ENCODE measurements around the gene EYS.

The EYS gene

DNA sequence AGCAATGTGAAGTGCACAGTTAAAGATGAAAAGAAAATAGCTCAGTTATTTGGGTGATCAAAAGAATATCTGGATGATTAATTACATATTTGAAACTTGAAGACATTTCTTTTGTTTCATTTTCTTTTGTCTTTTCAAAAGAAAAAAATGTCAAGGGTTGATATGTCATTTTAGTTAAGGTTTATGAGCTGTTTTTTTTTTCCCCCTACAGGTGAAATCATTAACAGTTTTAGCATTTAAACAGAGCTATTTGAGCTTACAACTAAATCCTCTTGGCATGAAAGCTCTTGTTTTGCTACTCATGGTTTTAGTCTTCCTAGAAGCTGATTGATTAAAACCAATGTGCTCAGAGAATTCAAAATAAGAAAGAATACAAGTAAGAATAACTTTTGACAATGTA, 1184.2 kb downstream of the EYS start:
- in situ Hi-C loops (cut with MboI; ENCODE audit: low pct_unique_long_range_greater_than_20kb, low sequenced_read_pairs, unreplicated experiment) = no loop called here
- TF ChIP-seq, protein P1, sequence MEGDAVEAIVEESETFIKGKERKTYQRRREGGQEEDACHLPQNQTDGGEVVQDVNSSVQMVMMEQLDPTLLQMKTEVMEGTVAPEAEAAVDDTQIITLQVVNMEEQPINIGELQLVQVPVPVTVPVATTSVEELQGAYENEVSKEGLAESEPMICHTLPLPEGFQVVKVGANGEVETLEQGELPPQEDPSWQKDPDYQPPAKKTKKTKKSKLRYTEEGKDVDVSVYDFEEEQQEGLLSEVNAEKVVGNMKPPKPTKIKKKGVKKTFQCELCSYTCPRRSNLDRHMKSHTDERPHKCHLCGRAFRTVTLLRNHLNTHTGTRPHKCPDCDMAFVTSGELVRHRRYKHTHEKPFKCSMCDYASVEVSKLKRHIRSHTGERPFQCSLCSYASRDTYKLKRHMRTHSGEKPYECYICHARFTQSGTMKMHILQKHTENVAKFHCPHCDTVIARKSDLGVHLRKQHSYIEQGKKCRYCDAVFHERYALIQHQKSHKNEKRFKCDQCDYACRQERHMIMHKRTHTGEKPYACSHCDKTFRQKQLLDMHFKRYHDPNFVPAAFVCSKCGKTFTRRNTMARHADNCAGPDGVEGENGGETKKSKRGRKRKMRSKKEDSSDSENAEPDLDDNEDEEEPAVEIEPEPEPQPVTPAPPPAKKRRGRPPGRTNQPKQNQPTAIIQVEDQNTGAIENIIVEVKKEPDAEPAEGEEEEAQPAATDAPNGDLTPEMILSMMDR (IDR thresholded peaks at IDR 0.05; ENCODE audit: extremely low read depth, insufficient read depth, missing control alignments) = no peak
- DNase-seq (ENCODE audit: low spot score) = no peak

DNA sequence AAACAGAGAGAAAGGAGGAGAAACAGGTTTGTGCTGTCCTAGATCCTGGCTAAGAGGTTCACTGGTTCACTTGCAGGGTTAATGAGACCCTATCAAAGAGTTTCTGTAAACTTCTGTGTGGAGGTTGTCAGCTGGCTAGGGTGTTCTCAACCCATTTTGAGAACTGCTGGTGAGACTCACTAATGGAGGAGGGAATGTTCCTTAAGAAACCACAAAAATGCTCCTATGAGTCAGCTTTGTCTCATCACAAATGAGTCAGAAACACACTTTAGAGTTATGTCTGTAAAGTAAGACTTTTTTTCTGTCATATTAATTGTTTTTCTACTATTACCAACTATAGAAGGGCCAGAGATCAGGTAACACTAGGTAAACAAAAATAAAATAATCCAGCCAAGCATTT, 1187.0 kb downstream of the EYS start:
- in situ Hi-C loops (cut with MboI; ENCODE audit: low pct_unique_long_range_greater_than_20kb, low sequenced_read_pairs, unreplicated experiment) = no loop called here
- DNase-seq (ENCODE audit: low spot score) = peak; percentile 24
- TF ChIP-seq, protein P1 (IDR thresholded peaks at IDR 0.05; ENCODE audit: extremely low read depth, insufficient read depth, missing control alignments) = no peak

DNA sequence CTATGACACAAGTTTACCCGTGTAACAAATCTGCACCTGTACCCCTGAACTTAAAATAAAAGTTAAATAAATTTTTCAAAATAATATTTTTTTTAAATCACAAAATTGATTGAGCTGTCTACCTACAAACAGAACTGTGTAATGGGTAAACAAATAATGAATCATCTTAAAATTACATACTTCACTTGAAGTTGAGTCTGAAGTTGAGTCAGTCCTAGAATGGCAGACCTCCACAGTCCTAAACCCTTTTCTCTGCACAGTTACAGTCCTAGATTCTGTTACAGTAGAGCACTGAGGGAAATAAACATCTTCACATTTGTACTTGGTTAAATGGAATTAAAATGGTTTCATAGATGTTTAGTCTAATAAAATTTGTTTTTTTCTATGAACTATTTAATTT, 1190.6 kb downstream of the EYS start:
- TF ChIP-seq, protein P1 (IDR thresholded peaks at IDR 0.05; ENCODE audit: extremely low read depth, insufficient read depth, missing control alignments) = no peak
- in situ Hi-C loops (cut with MboI; ENCODE audit: low pct_unique_long_range_greater_than_20kb, low sequenced_read_pairs, unreplicated experiment) = no loop called here
- DNase-seq (ENCODE audit: low spot score) = no peak

DNA sequence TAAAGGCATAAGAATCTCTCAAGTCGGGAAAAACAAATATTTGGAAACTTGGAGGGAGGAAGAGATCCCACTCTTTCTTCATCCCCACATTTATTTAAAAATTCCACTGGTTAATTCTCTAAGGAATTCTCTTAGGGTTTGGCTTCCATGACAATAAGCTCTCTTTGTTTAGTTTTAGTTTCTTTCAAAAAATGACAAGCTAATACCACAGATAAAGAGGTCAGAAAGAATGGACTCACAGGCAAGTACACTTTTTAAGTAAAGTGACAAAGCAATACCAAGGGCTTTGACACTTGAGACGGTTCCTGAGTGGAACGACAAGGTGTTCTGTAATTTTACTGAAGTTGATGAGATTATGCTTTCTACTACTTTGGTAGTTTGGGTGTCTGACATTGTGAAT, 1199.4 kb downstream of the EYS start:
- TF ChIP-seq, protein P1 (IDR thresholded peaks at IDR 0.05; ENCODE audit: extremely low read depth, insufficient read depth, missing control alignments) = no peak
- DNase-seq (ENCODE audit: low spot score) = no peak
- in situ Hi-C loops (cut with MboI; ENCODE audit: low pct_unique_long_range_greater_than_20kb, low sequenced_read_pairs, unreplicated experiment) = no loop called here

DNA sequence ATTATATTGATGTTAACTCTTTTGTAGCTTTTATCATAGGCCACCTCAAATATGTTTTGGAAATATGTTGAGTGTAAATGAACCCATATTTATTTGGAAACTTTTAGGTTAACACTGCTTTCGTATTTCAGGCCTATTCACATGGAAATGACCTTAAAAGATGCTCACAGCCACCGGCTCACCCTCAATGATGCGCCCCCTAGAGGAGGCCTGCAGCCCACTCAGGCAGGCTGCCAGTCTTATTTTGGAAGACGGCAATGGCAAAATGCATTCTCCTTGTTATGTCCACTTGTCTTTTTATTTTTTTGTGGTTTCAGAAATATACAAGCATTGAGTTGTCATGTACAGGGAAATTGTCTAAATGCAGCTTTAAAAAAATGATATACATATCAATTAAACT, 1201.7 kb downstream of the EYS start:
- in situ Hi-C loops (cut with MboI; ENCODE audit: low pct_unique_long_range_greater_than_20kb, low sequenced_read_pairs, unreplicated experiment) = no loop called here
- TF ChIP-seq, protein P1 (IDR thresholded peaks at IDR 0.05; ENCODE audit: extremely low read depth, insufficient read depth, missing control alignments) = peak; percentile 71
- DNase-seq (ENCODE audit: low spot score) = peak; percentile 27

DNA sequence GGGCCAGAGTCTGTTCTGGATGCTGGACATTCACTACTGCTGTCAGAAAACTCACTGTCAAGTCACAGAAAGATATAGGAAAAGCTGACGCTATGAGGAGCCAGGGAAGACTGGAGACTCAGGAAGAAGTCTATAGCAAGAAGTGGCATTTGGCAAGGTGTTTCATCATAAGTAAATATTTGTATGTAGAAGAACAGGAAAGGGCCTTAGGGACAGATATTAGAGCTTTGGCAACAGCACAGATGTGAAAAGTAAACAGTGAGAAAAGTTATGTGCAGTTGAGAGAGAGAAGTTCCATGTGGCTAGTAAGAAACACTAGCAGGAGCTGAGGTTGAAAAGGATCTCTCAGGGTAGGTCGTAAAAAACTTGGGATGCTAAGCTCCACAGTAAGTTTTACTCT, 1202.5 kb downstream of the EYS start:
- in situ Hi-C loops (cut with MboI; ENCODE audit: low pct_unique_long_range_greater_than_20kb, low sequenced_read_pairs, unreplicated experiment) = no loop called here
- DNase-seq (ENCODE audit: low spot score) = no peak
- TF ChIP-seq, protein P1 (IDR thresholded peaks at IDR 0.05; ENCODE audit: extremely low read depth, insufficient read depth, missing control alignments) = no peak

DNA sequence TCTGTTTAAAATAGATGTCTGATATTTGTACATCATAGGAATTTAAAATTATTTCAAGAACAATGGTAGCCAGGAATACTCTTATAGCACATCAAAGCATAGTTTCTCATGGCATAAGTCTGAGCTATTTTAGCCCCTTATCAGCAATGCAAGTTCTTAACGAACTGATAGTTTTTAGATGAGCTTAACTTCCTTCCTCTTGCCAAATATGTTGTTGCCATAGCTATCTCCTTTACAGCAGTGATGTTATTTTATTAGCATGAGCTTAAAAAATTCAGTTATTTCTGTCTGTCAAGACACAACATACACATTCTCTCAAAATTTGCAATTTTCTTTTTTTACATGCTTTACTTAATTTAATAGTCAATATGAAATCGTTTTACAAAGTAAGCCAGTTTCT, 1204.2 kb downstream of the EYS start:
- DNase-seq (ENCODE audit: low spot score) = no peak
- TF ChIP-seq, protein P1 (IDR thresholded peaks at IDR 0.05; ENCODE audit: extremely low read depth, insufficient read depth, missing control alignments) = no peak
- in situ Hi-C loops (cut with MboI; ENCODE audit: low pct_unique_long_range_greater_than_20kb, low sequenced_read_pairs, unreplicated experiment) = no loop called here
